RWPE2 (cell line): ENCODE measurements around the gene BIRC6.
"Not testable (repeated sequence)": the region's sequence is repeated elsewhere in the genome, so short reads cannot be mapped to it uniquely, and the experiment has no call there.

Source experiments
- ATAC-seq: fragments of 200-7000 bp; cut with Tn5 transposase; 3 replicates; pipeline ENCODE4 v1.9.1; 2021; ENCODE audit warnings: low read depth
- DNase-seq: peaks from one replicate; pipeline ENCODE4 v3.0.0-alpha.2; 2020; ENCODE audit warnings: low spot score
- H3K27ac ChIP-seq: fragments of 450-650 bp; 2 replicates; pipeline ENCODE4 v1.5.1; 2017; ENCODE audit warnings: mild to moderate bottlenecking; ENCODE audit not compliant: poor library complexity, severe bottlenecking
- H3K27me3 ChIP-seq: fragments of 250-450 bp; sonication (Bioruptor Pico); 2 replicates; pipeline ENCODE4 v1.5.1; 2021; ENCODE audit warnings: mild to moderate bottlenecking, moderate library complexity; ENCODE audit not compliant: insufficient read depth, poor library complexity, severe bottlenecking
- H3K36me3 ChIP-seq: fragments of 250-450 bp; sonication (Bioruptor Pico); 2 replicates; pipeline ENCODE4 v1.5.1; 2020; ENCODE audit warnings: low read depth, mild to moderate bottlenecking, moderate library complexity
- H3K4me1 ChIP-seq: fragments of 250-450 bp; sonication (Bioruptor Pico); 2 replicates; pipeline ENCODE4 v1.5.1; 2021; ENCODE audit warnings: mild to moderate bottlenecking, moderate library complexity; ENCODE audit not compliant: insufficient read depth, poor library complexity, severe bottlenecking
- H3K4me3 ChIP-seq: fragments of 250-450 bp; sonication (Bioruptor Pico); 2 replicates; pipeline ENCODE4 v1.5.1; 2021; ENCODE audit warnings: mild to moderate bottlenecking, moderate library complexity; ENCODE audit not compliant: severe bottlenecking
- H3K9me3 ChIP-seq: fragments of 250-450 bp; sonication (Bioruptor Pico); 2 replicates; pipeline ENCODE4 v1.5.1; 2021; ENCODE audit warnings: mild to moderate bottlenecking, moderate library complexity; ENCODE audit not compliant: severe bottlenecking
- TF ChIP-seq, protein P1 (sequence below): fragments of 450-650 bp; IDR thresholded peaks from one replicate; pipeline ENCODE4 v1.5.1; 2017; ENCODE audit warnings: mild to moderate bottlenecking, moderate library complexity; ENCODE audit not compliant: poor library complexity, severe bottlenecking

Gene BIRC6

GRCh38 chr2:32366595-32366994 is 9.8 kb downstream of the BIRC6 start:
- Histone ChIP-seq H3K36me3 (peaks cover 16% of the 10 kb centered on the region), H3K9me3 (no peaks in the 10 kb centered on the region), H3K27ac (no peak overlapping the region), H3K4me1 (no peaks in the 10 kb centered on the region), H3K4me3 (no peak overlapping the region), H3K27me3 (no peaks in the 10 kb centered on the region)
- TF ChIP-seq, protein P1, sequence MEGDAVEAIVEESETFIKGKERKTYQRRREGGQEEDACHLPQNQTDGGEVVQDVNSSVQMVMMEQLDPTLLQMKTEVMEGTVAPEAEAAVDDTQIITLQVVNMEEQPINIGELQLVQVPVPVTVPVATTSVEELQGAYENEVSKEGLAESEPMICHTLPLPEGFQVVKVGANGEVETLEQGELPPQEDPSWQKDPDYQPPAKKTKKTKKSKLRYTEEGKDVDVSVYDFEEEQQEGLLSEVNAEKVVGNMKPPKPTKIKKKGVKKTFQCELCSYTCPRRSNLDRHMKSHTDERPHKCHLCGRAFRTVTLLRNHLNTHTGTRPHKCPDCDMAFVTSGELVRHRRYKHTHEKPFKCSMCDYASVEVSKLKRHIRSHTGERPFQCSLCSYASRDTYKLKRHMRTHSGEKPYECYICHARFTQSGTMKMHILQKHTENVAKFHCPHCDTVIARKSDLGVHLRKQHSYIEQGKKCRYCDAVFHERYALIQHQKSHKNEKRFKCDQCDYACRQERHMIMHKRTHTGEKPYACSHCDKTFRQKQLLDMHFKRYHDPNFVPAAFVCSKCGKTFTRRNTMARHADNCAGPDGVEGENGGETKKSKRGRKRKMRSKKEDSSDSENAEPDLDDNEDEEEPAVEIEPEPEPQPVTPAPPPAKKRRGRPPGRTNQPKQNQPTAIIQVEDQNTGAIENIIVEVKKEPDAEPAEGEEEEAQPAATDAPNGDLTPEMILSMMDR, result no peak
- DNase-seq (no peak), ATAC-seq (no peak)

DNA sequence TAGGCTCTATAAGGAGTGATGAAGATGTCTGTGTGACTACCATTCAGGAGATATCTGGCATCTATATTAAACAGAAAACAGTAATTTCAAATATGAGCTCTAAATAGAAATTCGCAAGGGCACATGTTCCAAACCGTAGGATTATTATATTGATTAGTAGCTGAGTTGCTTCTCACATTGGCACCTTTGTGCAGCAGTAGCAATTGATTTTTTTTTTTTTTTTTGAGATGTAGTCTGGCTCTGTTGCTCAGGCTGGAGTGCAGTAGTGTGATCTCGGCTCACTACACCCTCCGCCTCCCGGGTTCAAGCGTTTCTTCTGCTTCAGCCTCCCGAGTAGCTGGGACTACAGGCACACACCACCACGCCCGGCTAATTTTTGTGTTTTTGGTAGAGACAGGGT is 12.4 kb downstream of the BIRC6 start:
- no peak for DNase-seq
- Histone ChIP-seq H3K27me3 (no peaks in the 10 kb centered on the region), H3K4me3 (no peak overlapping the region), H3K9me3 (no peaks in the 10 kb centered on the region), H3K36me3 (peaks cover 9% of the 10 kb centered on the region; the same call in 1 of the 2 replicates), H3K4me1 (no peaks in the 10 kb centered on the region), H3K27ac (no peak overlapping the region)
- TF ChIP-seq, protein P1, result no peak
- no peak for ATAC-seq

DNA sequence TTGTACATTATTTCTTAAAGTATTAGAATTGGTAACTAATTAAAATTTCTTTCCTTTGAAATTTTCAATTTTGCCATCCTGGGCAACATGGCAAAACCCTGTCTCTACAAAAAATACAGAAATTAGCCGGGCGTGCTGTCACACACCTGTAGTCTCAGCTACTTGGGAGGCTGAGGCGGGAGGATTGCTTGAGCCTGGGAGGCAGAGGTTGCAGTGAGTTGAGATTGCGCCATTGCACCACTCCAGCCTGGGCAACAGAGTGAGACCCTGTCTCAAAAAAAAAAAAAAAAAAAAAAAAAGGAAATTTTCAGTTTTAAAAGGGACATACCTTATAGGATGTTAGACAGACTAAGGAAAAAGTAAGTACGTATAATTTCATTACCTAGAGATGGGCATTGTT is 14.1 kb downstream of the BIRC6 start:
- ATAC-seq, DNase-seq, H3K27ac ChIP-seq, H3K36me3 ChIP-seq, H3K27me3 ChIP-seq, H3K4me3 ChIP-seq, H3K4me1 ChIP-seq, H3K9me3 ChIP-seq: not testable (repeated sequence)

- ATAC-seq, result no peak
- no peaks in the 10 kb centered on the region for H3K9me3 ChIP-seq
- TF ChIP-seq, protein P1, result no peak
Measured at GRCh38 chr2:32372519-32373182, 15.8 kb downstream of the BIRC6 start.

DNA sequence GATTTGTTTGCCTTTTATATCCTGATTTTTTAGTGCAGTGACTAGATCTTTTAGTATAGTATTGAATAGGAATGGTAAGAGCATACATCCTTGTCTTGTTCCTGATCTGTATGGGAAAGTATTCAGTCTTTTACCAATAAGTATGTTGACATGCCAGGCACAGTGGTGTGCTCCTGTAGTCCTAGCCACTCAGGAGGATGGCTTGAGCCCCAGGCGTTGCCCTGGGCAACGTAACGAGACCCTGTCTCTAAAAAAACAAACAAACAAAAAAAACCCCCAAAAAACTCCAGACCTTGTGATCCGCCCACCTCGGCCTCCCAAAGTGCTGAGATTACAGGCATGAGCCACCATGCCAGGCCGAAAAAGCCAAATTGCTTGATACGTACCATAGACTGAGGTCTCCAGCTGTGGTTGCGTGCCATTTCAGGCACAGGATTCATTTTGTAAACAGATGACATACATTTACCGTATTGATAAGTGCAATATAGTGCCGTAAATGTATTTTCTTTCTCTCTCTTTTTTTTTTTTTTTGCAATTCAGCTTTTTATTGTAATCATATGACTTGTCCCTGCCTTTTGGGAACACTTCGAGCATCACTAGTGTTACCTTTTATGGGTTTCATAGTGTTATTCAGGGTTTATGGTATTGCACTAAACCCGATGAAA is 18.5 kb downstream of the BIRC6 start:
- H3K4me1 ChIP-seq, result peaks cover 5% of the 10 kb centered on the region
- no peak for ATAC-seq

More at GRCh38 chr2:32372519-32373182, 15.8 kb downstream of the BIRC6 start:
- no peak for DNase-seq
- no peaks in the 10 kb centered on the region for H3K36me3 ChIP-seq
- no peak overlapping the region for H3K27ac ChIP-seq
- no peak overlapping the region for H3K4me3 ChIP-seq
- peaks cover 5% of the 10 kb centered on the region for H3K4me1 ChIP-seq
- H3K27me3 ChIP-seq, result no peaks in the 10 kb centered on the region

More for the DNA sequence above, 18.5 kb downstream of the BIRC6 start:
- TF ChIP-seq, protein P1, result no peak
- Histone ChIP-seq H3K36me3 (peaks cover 14% of the 10 kb centered on the region), H3K27ac (no peak overlapping the region), H3K27me3 (no peaks in the 10 kb centered on the region), H3K9me3 (no peaks in the 10 kb centered on the region), H3K4me3 (no peak overlapping the region)
- no peak for DNase-seq
